Naive thymus-derived CD4-positive, alpha-beta T cell (primary cell): ENCODE measurements around the gene HOXC5. TPM values are rescaled to one million over a fixed set of nuclear protein-coding genes. Genes with fewer than 3 reads are reported as not detected.

Experiments used
- ATAC-seq: fragments of 150-1000 bp; cut with Tn5 transposase; 2 replicates; pipeline ENCODE4 v1.10.0; 2021; ENCODE audit warnings: mild to moderate bottlenecking, moderate library complexity
- CTCF ChIA-PET: fragments of 350-600 bp; sonication (Branson Sonifier 250); formaldehyde crosslinking; loops from one replicate; lab custom pipeline; 2021; ENCODE audit warnings: antibody characterized with exemption; lab: Charles Lee
- POLR2A ChIA-PET: fragments of 350-600 bp; sonication (Branson Sonifier 250); formaldehyde crosslinking; loops from one replicate; lab custom pipeline; 2021; ENCODE audit warnings: antibody characterized with exemption, inconsistent platforms; lab: Charles Lee
- DNase-seq, 9 donors: peaks; one replicate each; pipeline versions ENCODE4 v3.0.0 to v3.0.0-alpha.2; 2020 to 2022; ENCODE audit warnings: mixed read lengths in 1 of 9
- H3K27ac ChIP-seq: one replicate; pipeline ENCODE4 v1.7.0; 2013; ENCODE audit warnings: mild to moderate bottlenecking, low read depth, low read length, moderate library complexity
- H3K27me3 ChIP-seq, 2 donors: one replicate each; pipeline ENCODE4 v1.7.0; 2013; ENCODE audit warnings: low read length in 2 of 2, mild to moderate bottlenecking in 2 of 2, moderate library complexity in 2 of 2; ENCODE audit not compliant: control insufficient read depth in 2 of 2, insufficient read depth in 2 of 2
- H3K36me3 ChIP-seq, 3 experiments: 1 replicate in 2 of 3; 2 replicates in 1 of 3; pipeline ENCODE4 v1.7.0; 2013; ENCODE audit warnings: low read length in 3 of 3, mild to moderate bottlenecking in 3 of 3, moderate library complexity in 1 of 3; ENCODE audit not compliant: insufficient read depth in 3 of 3, control insufficient read depth in 2 of 3
- H3K4me1 ChIP-seq, 2 donors: one replicate each; pipeline ENCODE4 v1.7.0; 2013; ENCODE audit warnings: low read length in 2 of 2, mild to moderate bottlenecking in 2 of 2, moderate library complexity in 1 of 2; ENCODE audit not compliant: control insufficient read depth in 2 of 2, insufficient read depth in 2 of 2
- H3K4me3 ChIP-seq: 2 replicates; pipeline ENCODE4 v1.7.0; 2013; ENCODE audit warnings: mild to moderate bottlenecking, low read length
- H3K9me3 ChIP-seq, 3 experiments: 1 replicate in 2 of 3; 2 replicates in 1 of 3; pipeline ENCODE4 v1.7.0; 2013; ENCODE audit warnings: low read length in 3 of 3; ENCODE audit not compliant: control insufficient read depth in 2 of 3
- H3K27ac Mint-ChIP-seq, 9 donors: one replicate each; pipeline ENCODE4 v1.8.0; 2020 to 2022; ENCODE audit warnings: mixed read lengths in 9 of 9, mild to moderate bottlenecking in 8 of 9, moderate library complexity in 5 of 9, inconsistent platforms in 2 of 9
- H3K27me3 Mint-ChIP-seq, 5 donors: one replicate each; pipeline ENCODE4 v1.8.0; 2021 to 2022; ENCODE audit warnings: mixed read lengths in 5 of 5, mild to moderate bottlenecking in 1 of 5
- H3K36me3 Mint-ChIP-seq, 5 donors: one replicate each; pipeline ENCODE4 v1.8.0; 2020 to 2022; ENCODE audit warnings: mixed read lengths in 5 of 5, mild to moderate bottlenecking in 3 of 5, inconsistent platforms in 1 of 5
- H3K4me1 Mint-ChIP-seq, 7 donors: one replicate each; pipeline ENCODE4 v1.8.0; 2020 to 2022; ENCODE audit warnings: mixed read lengths in 7 of 7, mild to moderate bottlenecking in 3 of 7, inconsistent platforms in 1 of 7
- H3K4me3 Mint-ChIP-seq, 10 donors: one replicate each; pipeline ENCODE4 v1.8.0; 2020 to 2022; ENCODE audit warnings: mild to moderate bottlenecking in 10 of 10, mixed read lengths in 10 of 10, moderate library complexity in 6 of 10, inconsistent platforms in 2 of 10
- H3K9me3 Mint-ChIP-seq, 11 donors: one replicate each; pipeline ENCODE4 v1.8.0; 2020 to 2022; ENCODE audit warnings: mixed read lengths in 11 of 11, mild to moderate bottlenecking in 4 of 11, inconsistent platforms in 1 of 11, moderate library complexity in 1 of 11
- intact Hi-C, 2 donors: fragments of 100-400 bp; cut with micrococcal nuclease; formaldehyde crosslinking; loops; one replicate each; pipeline ENCODE4 v1.15.1; 2023
- polyA plus RNA-seq, 2 donors: library from polyadenylated mRNA; unstranded; fragments of 300-500 nt; fragmentation: Illumina TruSeq; gene quantifications; one replicate each; pipeline ENCODE4 v1.2.3, GENCODE V29; 2021
- total RNA-seq, 6 experiments: library from RNA in 5 of 6; stranded (reverse) in 5 of 6; gene quantifications; 1 replicate in 5 of 6; 2 replicates in 1 of 6; pipeline ENCODE4 v1.2.3 and lab custom pipeline; 2021 to 2026

The HOXC5 gene
- total and polyA plus RNA-seq, 7 experiments from 2014 or later: not detected

DNA sequence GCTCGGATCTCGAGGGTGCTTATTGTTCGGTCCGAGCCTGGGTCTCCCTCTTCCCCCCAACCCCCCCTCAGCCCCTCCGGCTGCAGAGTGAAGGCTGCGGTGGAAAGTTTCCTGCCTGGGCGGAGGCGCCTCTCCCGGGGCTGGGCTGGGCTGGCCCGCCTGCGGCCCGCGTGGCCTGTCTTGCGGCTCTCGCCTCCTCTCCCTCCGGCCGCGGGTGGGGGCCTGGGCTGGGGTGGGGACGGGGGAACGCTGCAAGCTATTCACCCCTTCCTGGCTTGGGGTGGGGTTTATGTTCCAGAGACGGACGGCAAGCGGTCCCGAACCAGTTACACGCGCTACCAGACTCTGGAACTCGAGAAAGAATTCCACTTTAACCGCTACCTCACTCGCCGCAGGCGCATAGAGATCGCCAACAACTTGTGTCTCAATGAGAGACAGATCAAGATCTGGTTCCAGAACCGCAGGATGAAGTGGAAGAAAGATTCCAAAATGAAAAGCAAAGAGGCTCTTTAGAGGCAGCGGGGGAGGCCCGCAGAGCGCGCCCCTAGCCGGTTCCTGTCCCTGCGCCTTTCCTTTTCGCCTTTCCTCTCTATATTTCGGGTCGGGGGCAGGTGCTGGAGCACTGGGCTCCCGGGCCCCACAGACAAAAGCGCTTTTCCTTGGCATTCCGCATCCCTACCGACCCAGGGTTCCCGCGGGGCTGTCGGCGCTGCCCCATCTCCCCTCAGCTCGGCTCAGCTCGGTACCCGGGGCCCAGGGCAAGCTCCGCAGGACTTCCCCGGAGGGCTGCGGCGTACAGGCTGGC lies 1.3 kb downstream of the HOXC5 start:
- no peaks in the 10 kb centered on the region for H3K36me3 ChIP-seq
- no peak for DNase-seq
- peaks cover 0 to 5% (median 0%) of the 10 kb centered on the region in 3 experiments for H3K9me3 ChIP-seq
- no peak overlapping the region for H3K27ac ChIP-seq
- CTCF ChIA-PET: interaction anchor here (0.6 kb wide), 2 partner anchors 257 to 998 kb away, joined by 3 to 4 read pairs; no protein-coding TSS in a partner anchor
- ATAC-seq: no peak
- peaks cover 11 to 50% of the 10 kb centered on the region in 2 donors for H3K27me3 ChIP-seq
- H3K4me3 Mint-ChIP-seq: peak overlapping the region; percentile 54 to 80 (median 71)
- peaks cover 0 to 7% (median 4%) of the 10 kb centered on the region in 11 donors for H3K9me3 Mint-ChIP-seq
- peak overlapping the region in 1 of 9 donors; percentile 26 for H3K27ac Mint-ChIP-seq
- peaks cover 7 to 9% of the 10 kb centered on the region in 2 donors for H3K4me1 ChIP-seq
- POLR2A ChIA-PET: no interaction called here
- peaks cover 0 to 4% (median 0%) of the 10 kb centered on the region in 5 donors for H3K36me3 Mint-ChIP-seq
- peaks cover 6 to 45% (median 24%) of the 10 kb centered on the region in 7 donors for H3K4me1 Mint-ChIP-seq
- H3K4me3 ChIP-seq: no peak overlapping the region
- H3K27me3 Mint-ChIP-seq: peaks cover 76 to 93% (median 86%) of the 10 kb centered on the region in 5 donors
- intact Hi-C loops: loop anchor here in 1 of 2 donors (2.0 to 5.0 kb wide), 3 partner anchors 37 to 167 kb away; no protein-coding TSS in a partner anchor

DNA sequence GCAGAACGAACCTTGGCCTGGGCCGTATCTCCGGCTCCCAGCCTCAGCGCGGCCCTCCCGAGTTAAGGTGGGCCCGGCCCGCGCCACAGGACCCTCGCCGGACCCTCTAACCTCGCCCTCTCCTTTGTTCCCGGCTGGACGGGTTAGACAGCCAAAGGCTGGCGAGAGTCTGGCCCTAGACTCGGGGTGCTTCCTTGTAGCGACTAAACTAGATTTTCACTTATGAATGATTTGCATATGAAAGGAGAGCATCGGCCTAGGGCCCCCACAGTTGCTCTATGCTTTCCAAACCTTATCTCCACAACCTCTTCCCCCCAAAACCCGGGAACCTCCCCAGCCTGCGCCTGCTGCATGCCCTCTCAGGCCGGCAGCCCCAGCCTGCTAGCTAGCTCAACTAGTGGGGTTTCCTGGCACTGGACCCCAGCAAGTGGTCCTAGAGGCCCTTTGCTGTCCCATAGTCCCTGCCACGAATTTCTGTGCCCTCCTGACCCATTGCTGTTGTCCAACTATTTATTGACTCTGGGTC lies 2.0 kb downstream of the HOXC5 start:
- Histone ChIP-seq H3K27me3 (peaks cover 11 to 51% of the 10 kb centered on the region in 2 donors), H3K27ac (no peak overlapping the region), H3K4me1 (peaks cover 7 to 9% of the 10 kb centered on the region in 2 donors), H3K4me3 (no peak overlapping the region), H3K36me3 (no peaks in the 10 kb centered on the region), H3K9me3 (peaks cover 0 to 5% (median 0%) of the 10 kb centered on the region in 3 experiments)
- Mint-ChIP-seq H3K4me1 (peaks cover under 1 to 39% (median 19%) of the 10 kb centered on the region in 7 donors), H3K27ac (peak overlapping the region in 1 of 9 donors; percentile 74), H3K9me3 (peaks cover 0 to 6% (median 4%) of the 10 kb centered on the region in 11 donors), H3K36me3 (peaks cover 0 to 4% (median 0%) of the 10 kb centered on the region in 5 donors), H3K27me3 (peaks cover 76 to 94% (median 87%) of the 10 kb centered on the region in 5 donors), H3K4me3 (peak overlapping the region in 8 of 10 donors; percentile 34 to 80 (median 56))
- intact Hi-C loops: loop anchor here in 1 of 2 donors (5.0 kb wide), 2 partner anchors 38 to 73 kb away; no protein-coding TSS in a partner anchor
- POLR2A ChIA-PET: no interaction called here
- CTCF ChIA-PET: interaction anchor here (0.6 kb wide), 1 partner anchor 256 kb away, joined by 4 read pairs; no protein-coding TSS in a partner anchor
- ATAC-seq: no peak
- DNase-seq: no peak

DNA sequence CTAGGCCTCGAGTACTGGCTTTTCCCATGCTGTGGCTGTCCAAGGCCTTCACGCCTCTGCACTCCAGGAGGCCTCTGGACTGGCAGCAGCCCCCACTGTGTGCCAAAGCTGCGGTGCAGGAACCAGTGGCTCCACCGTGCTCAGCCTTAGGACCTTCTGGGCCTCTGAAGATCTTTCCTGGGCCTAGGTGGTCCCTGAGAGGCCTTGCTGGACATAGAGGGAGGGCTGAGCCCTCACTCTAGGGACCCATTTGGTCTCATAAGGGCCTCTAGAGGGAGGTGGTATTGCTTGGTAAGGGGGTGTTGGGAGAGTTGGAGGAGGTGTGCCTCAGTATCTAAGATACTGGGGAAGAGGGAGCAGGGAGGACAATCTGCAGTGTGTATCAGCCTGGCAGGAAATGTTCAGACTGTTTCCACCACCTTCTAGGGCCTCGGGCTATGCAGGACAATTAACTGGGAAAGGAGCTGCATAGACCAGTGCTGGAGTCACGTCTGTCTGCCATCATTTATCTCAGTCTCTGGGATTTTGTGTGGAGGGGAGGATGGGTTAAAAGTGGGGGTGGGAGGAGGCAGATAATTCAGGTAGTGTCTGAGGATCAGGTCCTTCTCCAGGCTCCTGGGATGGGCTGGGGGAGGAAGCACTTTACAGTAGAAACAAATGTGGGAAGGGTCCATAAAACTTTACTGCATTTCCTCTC lies 2.9 kb downstream of the HOXC5 start:
- Mint-ChIP-seq H3K27me3 (peaks cover 77 to 97% (median 86%) of the 10 kb centered on the region in 5 donors), H3K4me1 (peaks cover 0 to 32% (median 14%) of the 10 kb centered on the region in 7 donors), H3K9me3 (peaks cover 0 to 5% (median 4%) of the 10 kb centered on the region in 11 donors), H3K36me3 (peaks cover 0 to 4% (median 0%) of the 10 kb centered on the region in 5 donors), H3K4me3 (no peak overlapping the region), H3K27ac (no peak overlapping the region)
- ChIA-PET CTCF (interaction anchor here (2.1 kb wide), 1 partner anchor 170 kb away, joined by 5 read pairs; no protein-coding TSS in a partner anchor), POLR2A (no interaction called here)
- Histone ChIP-seq H3K27ac (no peak overlapping the region), H3K27me3 (peaks cover 11 to 47% of the 10 kb centered on the region in 2 donors), H3K4me1 (peaks cover 7 to 9% of the 10 kb centered on the region in 2 donors), H3K36me3 (no peaks in the 10 kb centered on the region), H3K9me3 (peaks cover 0 to 5% (median 0%) of the 10 kb centered on the region in 3 experiments), H3K4me3 (no peak overlapping the region)
- ATAC-seq: no peak
- intact Hi-C loops: no loop called here
- DNase-seq: no peak

- Histone ChIP-seq H3K36me3 (no peaks in the 10 kb centered on the region), H3K4me3 (no peak overlapping the region), H3K4me1 (peaks cover 7 to 9% of the 10 kb centered on the region in 2 donors), H3K9me3 (peaks cover 0 to 5% (median 0%) of the 10 kb centered on the region in 3 experiments), H3K27ac (no peak overlapping the region), H3K27me3 (peaks cover 10 to 41% of the 10 kb centered on the region in 2 donors)
- DNase-seq (no peak), ATAC-seq (no peak)
- Mint-ChIP-seq H3K4me1 (peaks cover 0 to 28% (median 14%) of the 10 kb centered on the region in 7 donors), H3K36me3 (peaks cover 0 to 4% (median 0%) of the 10 kb centered on the region in 5 donors), H3K4me3 (no peak overlapping the region), H3K27me3 (peaks cover 77 to 93% (median 84%) of the 10 kb centered on the region in 5 donors), H3K9me3 (peaks cover 0 to 5% (median 4%) of the 10 kb centered on the region in 11 donors), H3K27ac (no peak overlapping the region)
- ChIA-PET CTCF (interaction anchor here (1.3 to 2.5 kb wide), 3 partner anchors 15 to 169 kb away, joined by 3 to 6 read pairs (median 5); no protein-coding TSS in a partner anchor), POLR2A (no interaction called here)
- intact Hi-C loops: no loop called here
Observed at GRCh38 chr12:54036620-54037359, 3.9 kb downstream of the HOXC5 start.

GRCh38 chr12:54037360-54038283 lies 4.8 kb downstream of the HOXC5 start:
- no peak overlapping the region for H3K4me3 ChIP-seq
- Mint-ChIP-seq H3K4me1 (peaks cover 0 to 20% (median 11%) of the 10 kb centered on the region in 7 donors), H3K9me3 (peaks cover 0 to 4% (median 3%) of the 10 kb centered on the region in 11 donors), H3K27ac (no peak overlapping the region), H3K36me3 (peaks cover 0 to 4% (median 0%) of the 10 kb centered on the region in 5 donors), H3K27me3 (peaks cover 75 to 93% (median 84%) of the 10 kb centered on the region in 5 donors), H3K4me3 (peak overlapping the region in 1 of 10 donors; percentile 38)
- POLR2A ChIA-PET: no interaction called here
- DNase-seq (no peak), ATAC-seq (no peak)
- H3K4me1 ChIP-seq: peaks cover 7 to 9% of the 10 kb centered on the region in 2 donors
- H3K27ac ChIP-seq: no peak overlapping the region
- intact Hi-C loops: no loop called here
- H3K9me3 ChIP-seq: peaks cover 0 to 4% (median 0%) of the 10 kb centered on the region in 3 experiments
- CTCF ChIA-PET: interaction anchor here (1.3 to 2.5 kb wide), 3 partner anchors 16 to 168 kb away, joined by 3 to 6 read pairs (median 5); no protein-coding TSS in a partner anchor
- H3K36me3 ChIP-seq: no peaks in the 10 kb centered on the region
- H3K27me3 ChIP-seq: peaks cover 4 to 32% of the 10 kb centered on the region in 2 donors
